Keratinocyte (primary cell): ENCODE results near the gene ZNF24.

Experiments
- CTCF ChIP-seq, 3 experiments: IDR thresholded peaks in 1 of 3; conservative IDR thresholded peaks in 1 of 3; optimal IDR thresholded peaks in 1 of 3; 2 replicates in 2 of 3; 3 replicates in 1 of 3; pipeline versions ENCODE3 to v1.5.1; 2011; ENCODE audit warnings: low read length in 3 of 3, mild to moderate bottlenecking in 3 of 3, moderate library complexity in 2 of 3, control low read depth in 1 of 3, inconsistent platforms in 1 of 3; ENCODE audit not compliant: insufficient read depth in 2 of 3; ENCODE audit errors: extremely low read depth in 1 of 3
- EZH2 ChIP-seq: IDR thresholded peaks from one replicate; pipeline ENCODE4 v1.6.1; 2012; ENCODE audit warnings: inconsistent platforms, mild to moderate bottlenecking, low read length, moderate library complexity

- TF ChIP-seq CTCF (optimal IDR thresholded peaks at IDR 0.05 in 1 of 3, IDR thresholded peaks at IDR 0.05 in 1 of 3, conservative IDR thresholded peaks at IDR 0.05 in 1 of 3; ENCODE audit: extremely low read depth in 1 of 3, insufficient read depth in 2 of 3, low read length in 3 of 3) (no peak), EZH2 (no peak)
These were observed 9.4 kb downstream of the ZNF24 start for GRCh38 chr18:35334821-35335220.
